Kidney capillary endothelial cell (primary cell): ENCODE measurements around the gene TMC2.
"Not testable (repeated sequence)": the region's sequence is repeated elsewhere in the genome, so short reads cannot be mapped to it uniquely, and the experiment has no call there.

Experiments
- DNase-seq: peaks from one replicate; pipeline ENCODE4 v3.0.0-alpha.2; 2018; ENCODE audit warnings: low spot score

TMC2 gene

GRCh38 chr20:2524709-2525506 is 11.5 kb upstream of the TMC2 start:
- peak; percentile 40 for DNase-seq

- DNase-seq: not testable (repeated sequence)
Measured at GRCh38 chr20:2526218-2526583, 10.2 kb upstream of the TMC2 start.

- no peak for DNase-seq
Measured at GRCh38 chr20:2527762-2528161, 8.6 kb upstream of the TMC2 start.

- no peak for DNase-seq
Measured at GRCh38 chr20:2528671-2529271, 7.6 kb upstream of the TMC2 start.

- DNase-seq: no peak
Measured at GRCh38 chr20:2533118-2533517, 3.3 kb upstream of the TMC2 start.

- DNase-seq: no peak
Measured at GRCh38 chr20:2535711-2536559, 438 bp upstream of the TMC2 start.

- DNase-seq: no peak
Measured at GRCh38 chr20:2537101-2537500, 728 bp downstream of the TMC2 start.

- no peak for DNase-seq
Measured at GRCh38 chr20:2538356-2538755, 2.0 kb downstream of the TMC2 start.

GRCh38 chr20:2538931-2539720 is 2.8 kb downstream of the TMC2 start:
- no peak for DNase-seq

- no peak for DNase-seq
Measured at GRCh38 chr20:2541940-2542339, 5.6 kb downstream of the TMC2 start.

GRCh38 chr20:2542361-2542760 is 6.0 kb downstream of the TMC2 start:
- DNase-seq: no peak

GRCh38 chr20:2544211-2544610 is 7.8 kb downstream of the TMC2 start:
- no peak for DNase-seq

- no peak for DNase-seq
Measured at GRCh38 chr20:2545594-2545993, 9.2 kb downstream of the TMC2 start.

- DNase-seq: no peak
Measured at GRCh38 chr20:2557873-2558580, 21.7 kb downstream of the TMC2 start.

GRCh38 chr20:2558581-2559278 is 22.4 kb downstream of the TMC2 start:
- no peak for DNase-seq

GRCh38 chr20:2559279-2559626 is 22.9 kb downstream of the TMC2 start:
- DNase-seq: peak; percentile 33

- no peak for DNase-seq
Measured at GRCh38 chr20:2559651-2560050, 23.3 kb downstream of the TMC2 start.

- no peak for DNase-seq
Measured at GRCh38 chr20:2563116-2563515, 26.7 kb downstream of the TMC2 start.

- DNase-seq: no peak
Measured at GRCh38 chr20:2564406-2564805, 28.0 kb downstream of the TMC2 start.

GRCh38 chr20:2575682-2576081 is 39.3 kb downstream of the TMC2 start:
- DNase-seq: no peak

GRCh38 chr20:2576317-2576727 is 39.9 kb downstream of the TMC2 start:
- DNase-seq: no peak
